ENCODE results near the gene SCYGR7.

GRCh38 chr2:227701556-227701955 lies 26.6 kb upstream of the SCYGR7 start:
- TF ChIP-seq CTCF (IDR thresholded peaks at IDR 0.05): no peak
- no peak for TF ChIP-seq EZH2 (IDR thresholded peaks at IDR 0.05)
